ENCODE data around the gene PLCB4.

GRCh38 chr20:9204979-9205378 is 136.1 kb downstream of the PLCB4 start:
- no peak for TF ChIP-seq EZH2 (IDR thresholded peaks at IDR 0.05; ENCODE audit: borderline replicate concordance, low read length)
- TF ChIP-seq CTCF (conservative IDR thresholded peaks at IDR 0.05 in 1 of 2, IDR thresholded peaks at IDR 0.05 in 1 of 2; ENCODE audit: extremely low read depth in 1 of 2, insufficient read depth in 1 of 2, low read depth in 1 of 2, low read length in 2 of 2), result no peak
